Neural progenitor cell (in vitro differentiated cells): ENCODE measurements around the gene ZBED5. TPM values are rescaled to one million over a fixed set of nuclear protein-coding genes. Genes with fewer than 3 reads are reported as not detected.
A peak's percentile ranks its signal among the peaks of the same experiment; 100 is the strongest.

Experiments
- DNase-seq: peaks from one replicate; pipeline ENCODE4 v3.0.0-alpha.2; 2016; ENCODE audit warnings: low spot score
- H2AFZ ChIP-seq: fragments of 200-600 bp; sonication (generic); replicated peaks from 2 replicates; pipeline ENCODE4 v1.6.1; 2016; ENCODE audit warnings: antibody characterized with exemption
- H3F3A ChIP-seq: fragments of 200-600 bp; sonication (generic); 2 replicates; pipeline ENCODE4 v1.6.1; 2016; ENCODE audit warnings: antibody characterized with exemption, low read depth
- H3K27ac ChIP-seq: fragments of 200-600 bp; sonication (generic); 2 replicates; pipeline ENCODE4 v1.5.1; 2016; ENCODE audit warnings: mild to moderate bottlenecking
- H3K27me3 ChIP-seq: fragments of 200-600 bp; sonication (generic); 2 replicates; pipeline ENCODE4 v1.6.1; 2016; ENCODE audit warnings: mild to moderate bottlenecking, moderate library complexity
- H3K36me3 ChIP-seq: fragments of 200-600 bp; sonication (generic); 2 replicates; pipeline ENCODE4 v1.5.1; 2016
- H3K4me1 ChIP-seq: fragments of 200-600 bp; sonication (generic); 2 replicates; pipeline ENCODE4 v1.6.1; 2016; ENCODE audit warnings: mixed run types
- H3K4me2 ChIP-seq: fragments of 200-600 bp; sonication (generic); 2 replicates; pipeline ENCODE4 v1.6.1; 2016
- H3K4me3 ChIP-seq: fragments of 200-600 bp; sonication (generic); 2 replicates; pipeline ENCODE4 v1.5.1; 2016
- H3K79me2 ChIP-seq: fragments of 200-600 bp; sonication (generic); 2 replicates; pipeline ENCODE4 v1.6.1; 2016; ENCODE audit warnings: low read depth
- H3K9ac ChIP-seq: fragments of 200-600 bp; sonication (generic); 2 replicates; pipeline ENCODE4 v1.6.1; 2016
- H3K9me3 ChIP-seq: fragments of 200-600 bp; sonication (generic); 2 replicates; pipeline ENCODE4 v1.5.1; 2016; ENCODE audit warnings: low read depth
- H4K20me1 ChIP-seq: fragments of 200-600 bp; sonication (generic); 2 replicates; pipeline ENCODE4 v1.6.1; 2016; ENCODE audit warnings: low read depth
- H3K27ac Mint-ChIP-seq: 3 replicates; pipeline ENCODE4 v1.8.0; 2021; ENCODE audit warnings: mixed read lengths
- H3K27me3 Mint-ChIP-seq: 2 replicates; pipeline ENCODE4 v1.8.0; 2022; ENCODE audit warnings: low read depth, mild to moderate bottlenecking, inconsistent platforms, moderate library complexity, mixed read lengths; ENCODE audit not compliant: insufficient read depth
- H3K36me3 Mint-ChIP-seq: 3 replicates; pipeline ENCODE4 v1.8.0; 2021; ENCODE audit warnings: mixed read lengths
- H3K4me1 Mint-ChIP-seq: 3 replicates; pipeline ENCODE4 v1.8.0; 2021; ENCODE audit warnings: mixed read lengths
- H3K4me3 Mint-ChIP-seq: 3 replicates; pipeline ENCODE4 v1.8.0; 2021; ENCODE audit warnings: mild to moderate bottlenecking, moderate library complexity, mixed read lengths
- H3K9me3 Mint-ChIP-seq: 3 replicates; pipeline ENCODE4 v1.8.0; 2020; ENCODE audit warnings: mixed read lengths
- CTCF ChIP-seq: fragments of 200-600 bp; sonication (generic); IDR thresholded peaks from 2 replicates; pipeline ENCODE4 v1.5.1; 2017; ENCODE audit warnings: antibody characterized with exemption, mild to moderate bottlenecking
- EZH2 ChIP-seq: fragments of 200-600 bp; sonication (generic); IDR thresholded peaks from 2 replicates; pipeline ENCODE4 v1.6.1; 2017; ENCODE audit warnings: antibody characterized with exemption, mild to moderate bottlenecking, moderate library complexity
- EZH2phosphoT487 ChIP-seq: fragments of 200-600 bp; sonication (generic); IDR thresholded peaks from 2 replicates; pipeline ENCODE4 v1.6.1; 2017; ENCODE audit warnings: antibody characterized with exemption
- total RNA-seq: library from RNA; depleted of rRNA; stranded (reverse); fragments of >200 nt; gene quantifications from 2 replicates; pipeline ENCODE4 v1.2.3, GENCODE V29; 2015; ENCODE audit warnings: low replicate concordance

The ZBED5 gene
- total RNA-seq, 1 donor from 2014 or later = 87.9 TPM

- H3K4me3 Mint-ChIP-seq = no peak overlapping the region
These were observed 20.8 kb upstream of the ZBED5 start for GRCh38 chr11:10878408-10879214.

GRCh38 chr11:10876158-10876557 lies 18.3 kb upstream of the ZBED5 start:
- no peaks in the 10 kb centered on the region for H3K36me3 ChIP-seq
- no peaks in the 10 kb centered on the region for H4K20me1 ChIP-seq
- H3K9me3 ChIP-seq = no peaks in the 10 kb centered on the region
- peaks cover 17% of the 10 kb centered on the region for H3K36me3 Mint-ChIP-seq
- TF ChIP-seq EZH2 = no peak
- TF ChIP-seq CTCF = no peak
- TF ChIP-seq EZH2phosphoT487 = no peak
- no peak overlapping the region for H3K27ac Mint-ChIP-seq
- H3F3A ChIP-seq = no peaks in the 10 kb centered on the region
- H3K4me1 Mint-ChIP-seq = no peaks in the 10 kb centered on the region
- H3K27me3 ChIP-seq = no peaks in the 10 kb centered on the region
- H3K79me2 ChIP-seq = no peaks in the 10 kb centered on the region
- peaks cover 2% of the 10 kb centered on the region for H3K27me3 Mint-ChIP-seq
- peaks cover 45% of the 10 kb centered on the region for H3K9me3 Mint-ChIP-seq
- H3K4me3 Mint-ChIP-seq = no peak overlapping the region
- no peaks in the 10 kb centered on the region for H3K4me1 ChIP-seq
- DNase-seq = no peak
- H3K4me3 ChIP-seq = no peak overlapping the region
- H3K4me2 ChIP-seq = no peak overlapping the region
- H3K9ac ChIP-seq = no peak overlapping the region
- H3K27ac ChIP-seq = no peak overlapping the region
- H2AFZ ChIP-seq = no peak overlapping the region

More at GRCh38 chr11:10878408-10879214, 20.8 kb upstream of the ZBED5 start:
- no peak overlapping the region for H2AFZ ChIP-seq
- no peak overlapping the region for H3K9ac ChIP-seq
- H3K9me3 ChIP-seq = no peaks in the 10 kb centered on the region
- no peak overlapping the region for H3K4me2 ChIP-seq
- DNase-seq = peak; percentile 70
- Mint-ChIP-seq H3K9me3 (peaks cover 25% of the 10 kb centered on the region), H3K36me3 (peaks cover 15% of the 10 kb centered on the region), H3K27me3 (no peaks in the 10 kb centered on the region), H3K27ac (no peak overlapping the region), H3K4me1 (no peaks in the 10 kb centered on the region)
- H3K79me2 ChIP-seq = no peaks in the 10 kb centered on the region
- H3K27ac ChIP-seq = no peak overlapping the region
- H3K27me3 ChIP-seq = no peaks in the 10 kb centered on the region
- H3F3A ChIP-seq = no peaks in the 10 kb centered on the region
- H4K20me1 ChIP-seq = no peaks in the 10 kb centered on the region
- peak; percentile 77 for TF ChIP-seq CTCF
- no peak for TF ChIP-seq EZH2phosphoT487
- H3K4me3 ChIP-seq = no peak overlapping the region
- no peaks in the 10 kb centered on the region for H3K4me1 ChIP-seq
- H3K36me3 ChIP-seq = no peaks in the 10 kb centered on the region

GRCh38 chr11:10875430-10876021 lies 17.7 kb upstream of the ZBED5 start:
- Mint-ChIP-seq H3K36me3 (peaks cover 17% of the 10 kb centered on the region), H3K4me1 (no peaks in the 10 kb centered on the region), H3K9me3 (peaks cover 47% of the 10 kb centered on the region), H3K4me3 (no peak overlapping the region), H3K27me3 (peaks cover 2% of the 10 kb centered on the region), H3K27ac (no peak overlapping the region)
- no peak overlapping the region for H3K9ac ChIP-seq
- no peak overlapping the region for H2AFZ ChIP-seq
- no peaks in the 10 kb centered on the region for H3K9me3 ChIP-seq
- no peaks in the 10 kb centered on the region for H3F3A ChIP-seq
- H3K27ac ChIP-seq = no peak overlapping the region
- DNase-seq = no peak
- TF ChIP-seq EZH2phosphoT487 (no peak), EZH2 (no peak), CTCF (no peak)
- no peak overlapping the region for H3K4me3 ChIP-seq
- H3K4me1 ChIP-seq = no peaks in the 10 kb centered on the region
- no peaks in the 10 kb centered on the region for H3K36me3 ChIP-seq
- no peaks in the 10 kb centered on the region for H4K20me1 ChIP-seq
- H3K79me2 ChIP-seq = no peaks in the 10 kb centered on the region
- no peak overlapping the region for H3K4me2 ChIP-seq
- no peaks in the 10 kb centered on the region for H3K27me3 ChIP-seq
